TTC549 (cell line): ENCODE data around the gene OR4A15.

Experiments used
- FAIRE-seq: peaks from 2 replicates; lab custom pipeline; 2012; peaks lifted over from hg19 to GRCh38; lab: Jason Lieb, UNC

The OR4A15 gene

GRCh38 chr11:55367674-55368073 lies at the start of gene OR4A15:
OR4A15 (plus strand) TSS chr11:55367974; CDS start chr11:55367974, 0 bp downstream.
- FAIRE-seq, result no peak

DNA sequence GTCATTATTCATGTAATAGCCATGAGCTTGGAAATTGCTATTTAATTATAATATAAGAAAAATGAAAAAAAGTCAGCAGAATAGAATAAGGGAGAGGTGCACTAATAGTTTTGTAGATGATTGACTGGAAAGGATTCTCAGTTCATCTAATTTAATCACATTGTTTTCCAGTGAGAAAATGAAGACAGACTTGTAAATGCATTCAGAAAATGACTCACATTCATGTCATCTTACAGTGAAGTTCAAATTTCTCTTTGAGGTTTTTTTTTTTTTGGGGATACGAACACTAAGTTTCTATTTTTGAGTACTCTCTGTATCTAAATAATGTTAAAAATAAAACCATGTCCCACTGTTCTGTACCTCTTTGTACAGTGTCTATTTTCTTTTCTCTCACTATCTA lies 43.3 kb upstream of the OR4A15 start:
- FAIRE-seq, result no peak

DNA sequence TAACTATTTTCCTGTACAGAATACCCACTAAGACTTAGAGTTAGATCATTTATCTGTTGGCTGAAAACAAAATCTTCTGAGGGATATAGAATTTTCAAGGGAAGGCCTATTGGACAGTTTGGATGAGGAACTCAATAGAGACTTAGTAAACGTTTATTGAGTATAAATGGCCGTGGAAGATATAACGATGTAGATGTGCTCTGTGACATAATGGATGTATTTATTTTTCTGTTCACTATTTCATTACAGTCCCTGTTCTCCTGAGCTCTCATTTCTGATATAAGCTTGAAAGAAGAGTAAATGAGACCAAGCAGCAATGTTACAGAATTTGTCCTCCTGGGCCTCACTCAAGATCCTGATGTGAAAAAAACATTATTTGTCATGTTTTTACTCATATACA lies 24.9 kb upstream of the OR4A15 start, which contains the start of gene OR4A16:
TSS of gene OR4A16 (plus strand) at position 301 of the 400 bp plus-strand sequence. CDS start at position 301, 0 bp downstream.
- FAIRE-seq, result no peak

DNA sequence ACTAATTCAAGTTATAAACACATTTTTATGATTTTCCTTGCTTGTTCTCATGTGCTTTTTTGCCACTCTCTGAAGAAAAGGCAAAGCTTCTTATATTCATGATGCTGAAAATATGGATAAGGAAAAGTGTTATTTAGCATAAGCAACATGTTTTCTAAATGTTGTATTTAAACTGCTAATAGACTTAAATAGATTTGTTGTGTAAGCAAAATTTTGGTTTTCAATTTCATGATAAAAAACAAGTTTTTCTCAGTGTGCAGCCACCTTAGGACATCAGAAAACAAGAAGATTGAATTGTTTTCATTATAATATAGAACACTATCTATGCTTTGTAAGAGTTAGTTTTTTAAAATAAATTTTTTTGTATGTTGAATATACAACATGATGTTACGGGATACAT lies 22.5 kb upstream of the OR4A15 start:
- no peak for FAIRE-seq

GRCh38 chr11:55349032-55349431 lies 18.7 kb upstream of the OR4A15 start:
- no peak for FAIRE-seq

DNA sequence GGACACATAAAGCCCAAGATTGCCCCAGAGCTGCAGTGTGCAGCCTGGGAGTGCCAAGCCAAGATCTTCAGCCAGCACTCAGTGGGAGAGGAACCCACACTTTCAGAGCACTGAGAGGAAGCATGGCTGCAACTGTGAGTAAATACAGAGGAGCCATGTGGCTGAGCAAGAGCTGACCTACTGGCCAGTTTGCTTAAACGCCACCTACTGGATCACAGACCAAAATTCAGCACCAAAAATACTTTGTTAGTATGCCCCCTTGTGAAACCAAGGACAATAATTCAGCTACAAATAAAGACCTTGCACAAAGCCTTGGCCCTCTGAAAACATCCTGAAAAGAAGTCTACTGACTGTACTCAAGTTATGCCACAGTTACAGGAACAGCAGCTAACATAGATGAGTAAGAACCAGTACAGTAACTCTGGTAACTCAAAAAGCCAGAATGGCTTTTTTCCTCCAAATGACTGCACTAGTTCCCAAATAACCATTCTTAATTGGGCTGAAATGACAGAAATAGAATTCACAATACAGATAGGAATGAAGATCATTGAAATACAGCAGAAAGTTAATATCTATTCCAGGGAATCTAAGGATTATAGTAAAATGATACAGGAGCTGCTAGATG lies 10.1 kb upstream of the OR4A15 start:
- FAIRE-seq, result no peak

GRCh38 chr11:55401011-55401410 lies 33.2 kb downstream of the OR4A15 start:
- no peak for FAIRE-seq
